Stimulated activated CD8-positive, alpha-beta memory T cell treated with anti-CD3 and anti-CD28 coated beads, Interleukin-15, amount 100 ng/mL, for 24 hours (primary cell): ENCODE data around the gene CRACR2A.

Experiments
- DNase-seq: peaks from one replicate; pipeline ENCODE4 v3.0.0-alpha.2; 2020; ENCODE audit warnings: low read depth

Gene CRACR2A

GRCh38 chr12:3751151-3752095, 1.5 kb downstream of the CRACR2A start:
- DNase-seq: no peak

DNA sequence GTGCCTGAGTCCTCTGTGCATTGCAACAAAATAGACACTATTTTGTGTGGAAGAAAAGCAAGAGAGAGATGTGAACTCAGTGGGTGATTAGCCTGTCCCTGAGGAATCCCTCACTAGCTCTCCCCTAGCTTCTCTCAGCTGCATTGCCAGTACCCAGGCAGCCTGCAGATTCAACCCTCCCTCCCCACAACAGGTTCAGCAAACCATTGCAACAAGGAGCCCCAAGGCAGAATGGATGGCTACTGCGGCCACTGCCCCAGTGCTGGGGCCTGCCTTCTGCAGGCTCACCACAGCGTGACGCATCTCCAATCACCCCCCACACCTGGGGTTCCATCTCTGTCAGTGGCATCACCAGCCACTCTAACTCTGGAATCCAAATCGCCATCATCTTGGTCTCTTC, 2.3 kb downstream of the CRACR2A start:
- no peak for DNase-seq

DNA sequence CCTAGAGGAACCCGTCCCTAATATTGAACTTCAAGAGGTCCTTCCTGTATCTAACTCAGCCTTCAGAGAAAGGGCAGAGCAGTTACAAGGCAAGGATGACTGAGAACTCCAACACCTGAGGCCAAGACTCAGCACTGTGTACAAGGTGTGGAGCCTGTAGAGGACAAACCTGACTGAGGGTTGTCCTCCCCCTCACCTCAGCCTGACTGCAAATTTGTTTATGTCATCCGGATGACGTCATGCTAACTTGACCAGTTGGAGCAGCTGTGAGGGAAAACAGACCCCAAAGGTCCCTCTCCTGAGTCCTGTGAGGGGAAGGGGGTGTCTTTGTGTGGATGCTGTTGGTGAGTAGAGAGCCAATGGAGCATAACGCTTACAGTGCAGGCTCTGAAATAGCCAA, 4.3 kb downstream of the CRACR2A start:
- no peak for DNase-seq

- DNase-seq: no peak
Observed at GRCh38 chr12:3747976-3748619, 4.8 kb downstream of the CRACR2A start.

DNA sequence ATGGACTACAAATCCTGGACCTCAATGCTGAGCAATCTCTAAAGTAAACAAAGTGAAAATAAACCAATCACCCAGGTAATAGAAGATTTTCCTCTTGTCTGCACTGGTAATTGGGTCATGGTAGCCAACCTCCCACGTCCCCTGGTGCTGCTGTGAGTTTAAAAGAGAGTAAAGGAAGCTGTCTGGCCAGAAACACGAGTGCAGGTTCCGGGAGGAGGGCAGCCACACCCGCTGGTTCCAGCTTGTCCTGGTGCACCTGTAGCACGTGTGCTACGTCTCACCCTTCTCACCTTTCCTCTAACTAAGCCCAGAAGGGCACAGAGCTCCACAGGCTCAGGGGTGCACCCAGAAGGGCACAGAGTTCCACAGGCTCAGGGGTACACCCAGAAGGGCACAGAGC, 5.4 kb downstream of the CRACR2A start:
- no peak for DNase-seq

- DNase-seq: no peak
Observed at GRCh38 chr12:3746758-3747157, 6.2 kb downstream of the CRACR2A start.

DNA sequence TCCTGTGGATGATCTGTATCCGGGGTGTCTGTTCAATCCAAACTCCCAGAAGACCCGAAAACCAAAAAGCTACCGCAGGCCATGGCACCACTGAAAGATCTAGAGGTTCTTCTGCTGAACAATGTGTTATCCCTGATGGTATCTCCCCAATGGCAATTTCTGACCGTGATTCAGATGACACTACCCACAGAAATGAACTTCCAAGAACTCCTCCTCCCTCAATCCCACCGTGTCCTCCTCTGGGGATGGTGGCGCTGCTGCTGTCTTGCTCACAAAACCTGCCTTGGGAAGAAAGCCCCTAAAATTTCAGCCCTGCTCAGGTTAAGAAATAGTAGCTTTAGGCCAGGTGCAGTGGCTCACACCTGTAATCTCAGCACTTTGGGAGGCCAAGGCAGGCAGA, 7.8 kb downstream of the CRACR2A start:
- DNase-seq: no peak

DNA sequence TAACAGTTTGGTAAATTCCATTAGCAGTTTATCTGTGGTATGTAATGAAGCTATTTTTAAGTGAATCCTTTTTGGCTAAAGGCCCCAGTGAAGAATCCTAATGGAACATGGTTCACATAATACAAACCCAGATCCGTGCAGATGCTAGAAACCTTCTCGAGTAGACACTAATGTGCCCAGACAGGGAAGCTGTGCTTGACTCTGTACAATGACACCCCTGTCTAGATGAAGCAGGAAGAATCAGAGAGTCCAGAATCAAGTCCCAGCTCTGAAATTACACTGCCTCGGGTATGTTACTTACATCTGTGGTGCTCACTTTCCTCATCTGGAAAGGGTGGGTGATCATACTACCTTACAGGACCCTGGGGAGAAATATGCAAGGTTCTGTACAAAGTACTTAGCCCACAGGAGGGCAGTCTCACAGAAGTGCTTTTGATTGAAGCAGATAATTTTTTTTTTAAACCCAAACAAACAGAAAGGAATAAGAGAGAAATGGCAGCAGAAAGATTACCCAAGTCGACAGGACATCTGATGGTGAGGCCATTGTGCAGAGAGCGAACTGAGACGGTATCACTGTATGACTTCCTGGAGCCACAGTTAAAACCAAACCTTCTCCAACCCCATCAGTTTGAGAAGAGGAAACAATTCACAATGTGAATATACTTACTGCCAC, 8.5 kb downstream of the CRACR2A start:
- DNase-seq: no peak

- DNase-seq: no peak
Observed at GRCh38 chr12:3743803-3744202, 9.1 kb downstream of the CRACR2A start.

- DNase-seq: no peak
Observed at GRCh38 chr12:3741882-3742672, 10.8 kb downstream of the CRACR2A start.

- no peak for DNase-seq
Observed at GRCh38 chr12:3740480-3741231, 12.3 kb downstream of the CRACR2A start.

GRCh38 chr12:3735432-3735831, 17.5 kb downstream of the CRACR2A start:
- DNase-seq: no peak

GRCh38 chr12:3732901-3733300, 20.0 kb downstream of the CRACR2A start:
- no peak for DNase-seq

- no peak for DNase-seq
Observed at GRCh38 chr12:3730111-3730510, 22.8 kb downstream of the CRACR2A start.

DNA sequence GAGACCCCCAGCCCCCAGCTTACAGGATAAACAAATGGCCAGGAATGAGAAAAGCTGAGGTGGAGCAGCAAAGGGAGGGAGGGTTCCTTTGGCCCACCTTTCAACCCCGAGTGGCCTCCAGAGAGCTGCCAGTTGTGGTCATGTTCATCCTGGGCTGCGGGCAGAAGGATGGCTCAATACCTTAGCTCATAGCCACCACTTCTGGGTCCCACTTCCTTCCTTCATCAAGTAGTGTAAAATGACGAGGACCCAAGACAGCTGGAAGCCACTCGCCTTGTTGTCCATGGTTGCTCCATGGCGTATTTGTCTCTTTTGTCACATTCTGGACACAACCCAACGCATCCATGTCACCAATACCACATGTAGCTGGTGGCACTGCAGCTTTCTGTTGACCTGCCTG, 24.2 kb downstream of the CRACR2A start:
- no peak for DNase-seq

GRCh38 chr12:3727877-3728632, 24.9 kb downstream of the CRACR2A start:
- no peak for DNase-seq

DNA sequence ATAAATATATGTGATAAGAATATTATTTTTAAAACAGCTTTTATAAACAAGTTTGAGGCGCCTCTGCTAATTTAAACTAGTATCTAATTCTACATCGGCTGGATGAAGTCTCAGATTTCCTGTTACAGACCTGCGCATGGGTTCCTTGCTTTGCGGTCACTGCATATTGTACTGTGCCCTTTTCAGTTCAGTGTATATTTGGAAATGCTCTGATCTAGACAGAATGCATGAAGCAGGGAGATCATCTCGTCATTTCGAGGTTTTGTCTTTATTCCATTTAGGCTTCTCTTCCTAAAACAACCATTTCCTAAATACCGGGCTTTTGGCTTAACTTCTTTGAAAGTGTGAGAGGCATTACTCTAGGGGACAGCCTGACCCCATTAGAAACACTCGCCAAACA, 25.6 kb downstream of the CRACR2A start:
- DNase-seq: no peak

DNA sequence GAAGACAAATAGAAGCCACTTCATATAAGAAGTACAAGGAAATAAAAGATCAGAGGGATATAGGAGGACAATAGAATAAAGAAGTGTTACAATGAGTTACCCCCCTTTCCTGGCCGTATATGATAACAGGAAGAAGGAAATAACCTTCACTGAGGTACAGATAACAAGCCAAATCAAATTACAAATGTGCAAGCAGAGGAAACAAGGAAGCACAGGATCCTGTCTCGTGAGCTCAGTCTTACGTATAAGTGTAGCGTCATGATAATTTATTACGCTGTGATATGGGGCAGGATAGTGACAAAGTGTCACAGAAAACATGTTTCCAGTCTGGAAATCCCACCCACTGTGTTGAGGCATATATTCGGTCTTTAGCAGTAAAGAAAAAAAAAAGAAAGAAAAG, 26.5 kb downstream of the CRACR2A start:
- DNase-seq: no peak

DNA sequence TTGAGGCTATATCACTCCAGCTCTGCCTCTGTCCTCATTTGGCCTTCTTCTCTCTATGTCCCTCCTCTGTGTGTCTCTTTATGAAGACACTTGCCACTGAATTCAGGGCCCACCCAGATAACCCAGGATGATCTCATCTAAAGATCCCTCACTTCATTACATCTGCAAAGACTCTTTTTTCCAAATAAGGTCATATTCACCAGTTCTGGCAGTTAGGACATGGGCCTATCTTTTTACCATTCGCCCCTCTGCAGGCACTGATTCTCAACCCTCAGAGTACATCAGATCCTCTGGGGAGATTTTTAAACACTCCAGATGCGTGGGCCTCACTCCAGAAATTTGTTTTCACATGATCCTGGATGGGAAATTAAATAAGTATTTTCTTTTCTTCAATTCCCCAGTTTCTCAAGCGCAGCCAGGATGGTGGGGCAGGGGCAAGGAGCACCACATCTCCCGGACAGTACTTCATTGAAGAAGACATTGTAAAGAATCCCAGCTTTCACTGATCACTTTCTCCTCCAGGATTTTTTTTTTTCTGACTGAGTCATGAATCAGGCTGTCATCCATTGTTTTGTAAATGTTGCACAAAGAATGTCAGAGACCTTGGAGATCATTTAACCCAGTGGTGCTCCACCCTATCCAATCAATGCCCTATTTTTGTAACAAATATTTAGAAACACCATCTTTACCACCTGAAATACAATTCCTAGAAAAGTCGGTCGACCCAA, 27.4 kb downstream of the CRACR2A start:
- no peak for DNase-seq
